CD14-positive monocyte (primary cell): ENCODE measurements around the gene ETV1. TPM values are rescaled to one million over a fixed set of nuclear protein-coding genes. Genes with fewer than 3 reads are reported as not detected.

Experiments
- DNase-seq, 3 donors: peaks; one replicate each; pipeline ENCODE4 v3.0.0-alpha.2; 2011 to 2022
- H2AFZ ChIP-seq: 2 replicates; pipeline ENCODE4 v1.6.0; 2012; ENCODE audit warnings: mild to moderate bottlenecking, low read depth, low read length, inconsistent platforms; ENCODE audit not compliant: insufficient read depth, poor library complexity, severe bottlenecking
- H3K27ac ChIP-seq, 2 donors: 1 replicate in 1 of 2; 2 replicates in 1 of 2; pipeline ENCODE4 v1.5.1; 2012 to 2013; ENCODE audit warnings: low read length in 2 of 2, control low read depth in 1 of 2, inconsistent platforms in 1 of 2, low read depth in 1 of 2, mild to moderate bottlenecking in 1 of 2
- H3K27me3 ChIP-seq, 2 donors: one replicate each; pipeline versions ENCODE4 v1.6.0 to v1.6.1; 2011 to 2013; ENCODE audit warnings: low read length in 2 of 2; ENCODE audit not compliant: control insufficient read depth in 2 of 2, insufficient read depth in 2 of 2
- H3K36me3 ChIP-seq, 2 donors: replicated peaks in 1 of 2; 1 replicate in 1 of 2; 2 replicates in 1 of 2; pipeline versions ENCODE4 v1.5.1 to v1.6.1; 2012 to 2013; ENCODE audit warnings: low read length in 2 of 2, control low read depth in 1 of 2, inconsistent platforms in 1 of 2, mild to moderate bottlenecking in 1 of 2; ENCODE audit not compliant: insufficient read depth in 2 of 2, control insufficient read depth in 1 of 2
- H3K4me1 ChIP-seq, 2 donors: 1 replicate in 1 of 2; 2 replicates in 1 of 2; pipeline versions ENCODE4 v1.5.1 to v1.6.1; 2012 to 2013; ENCODE audit warnings: low read length in 2 of 2, control low read depth in 1 of 2, inconsistent platforms in 1 of 2, mild to moderate bottlenecking in 1 of 2, moderate library complexity in 1 of 2; ENCODE audit not compliant: insufficient read depth in 2 of 2, control insufficient read depth in 1 of 2
- H3K4me2 ChIP-seq: replicated peaks from 2 replicates; pipeline ENCODE3; 2012; ENCODE audit warnings: low read length, moderate library complexity, mild to moderate bottlenecking; ENCODE audit not compliant: poor library complexity, severe bottlenecking; ENCODE audit errors: extremely low read depth
- H3K4me3 ChIP-seq, 3 experiments: fragments of 200-600 bp in 1 of 3; sonication (generic) in 1 of 3; replicated peaks in 1 of 3; 1 replicate in 2 of 3; 2 replicates in 1 of 3; pipeline ENCODE4 v1.5.1; 2011 to 2013; ENCODE audit warnings: low read length in 3 of 3, mild to moderate bottlenecking in 3 of 3, control low read depth in 2 of 3, low read depth in 2 of 3, inconsistent platforms in 1 of 3, moderate library complexity in 1 of 3
- H3K79me2 ChIP-seq: 2 replicates; pipeline ENCODE4 v1.6.0; 2012; ENCODE audit warnings: mild to moderate bottlenecking, control low read depth, inconsistent platforms, low read length, moderate library complexity; ENCODE audit not compliant: insufficient read depth
- H3K9ac ChIP-seq: 2 replicates; pipeline ENCODE4 v1.6.0; 2017; ENCODE audit warnings: low read length, mild to moderate bottlenecking; ENCODE audit not compliant: insufficient read depth, poor library complexity, severe bottlenecking
- H3K9me3 ChIP-seq, 2 donors: replicated peaks in 1 of 2; 1 replicate in 1 of 2; 2 replicates in 1 of 2; pipeline versions ENCODE4 v1.5.1 to v1.6.1; 2012 to 2013; ENCODE audit warnings: low read length in 2 of 2, control low read depth in 1 of 2; ENCODE audit not compliant: control insufficient read depth in 1 of 2, insufficient read depth in 1 of 2
- H4K20me1 ChIP-seq: 2 replicates; pipeline ENCODE4 v1.6.0; 2012; ENCODE audit warnings: mild to moderate bottlenecking, low read length, control low read depth, moderate library complexity; ENCODE audit not compliant: insufficient read depth
- H3K27ac Mint-ChIP-seq, 7 donors: one replicate each; pipeline ENCODE4 v1.8.0; 2020; ENCODE audit warnings: mild to moderate bottlenecking in 7 of 7, mixed read lengths in 7 of 7, moderate library complexity in 6 of 7, inconsistent platforms in 2 of 7
- H3K27me3 Mint-ChIP-seq, 3 donors: one replicate each; pipeline ENCODE4 v1.8.0; 2021 to 2022; ENCODE audit warnings: low read depth in 3 of 3, mild to moderate bottlenecking in 3 of 3, mixed read lengths in 3 of 3, moderate library complexity in 3 of 3, inconsistent platforms in 1 of 3
- H3K36me3 Mint-ChIP-seq, 2 donors: one replicate each; pipeline ENCODE4 v1.8.0; 2020; ENCODE audit warnings: mixed read lengths in 2 of 2, inconsistent platforms in 1 of 2, mild to moderate bottlenecking in 1 of 2
- H3K4me1 Mint-ChIP-seq: one replicate; pipeline ENCODE4 v1.8.0; 2020; ENCODE audit warnings: mild to moderate bottlenecking, mixed read lengths
- H3K4me3 Mint-ChIP-seq, 2 donors: one replicate each; pipeline ENCODE4 v1.8.0; 2020; ENCODE audit warnings: mild to moderate bottlenecking in 2 of 2, mixed read lengths in 2 of 2, moderate library complexity in 1 of 2
- H3K9me3 Mint-ChIP-seq, 7 donors: one replicate each; pipeline ENCODE4 v1.8.0; 2020 to 2022; ENCODE audit warnings: mixed read lengths in 7 of 7, mild to moderate bottlenecking in 6 of 7, moderate library complexity in 6 of 7, inconsistent platforms in 2 of 7
- CTCF ChIP-seq: fragments of 200-600 bp; IDR thresholded peaks from one replicate; pipeline ENCODE4 v1.8.0; 2022; ENCODE audit warnings: antibody characterized with exemption, mild to moderate bottlenecking
- whole genome bisulfite sequencing: methylation state at CpG from one replicate; pipeline ENCODE4 v1.1.5; 2013; ENCODE audit warnings: missing lambda C conversion rate; ENCODE audit not compliant: insufficient coverage; 5-methylcytosine and 5-hydroxymethylcytosine counted together
- intact Hi-C, 2 donors: fragments of 100-400 bp; cut with micrococcal nuclease; formaldehyde crosslinking; loops; one replicate each; pipeline versions ENCODE4 v1.15.0 to v1.15.1; 2023
- polyA plus RNA-seq, 3 donors: library from polyadenylated mRNA; depleted of rRNA in 1 of 3; unstranded in 2 of 3; stranded (reverse) in 1 of 3; fragments of 300-500 nt in 2 of 3; fragments of >200 nt in 1 of 3; fragmentation: Illumina TruSeq in 2 of 3; gene quantifications; 1 replicate in 2 of 3; 2 replicates in 1 of 3; pipeline ENCODE4 v1.2.3, GENCODE V29; 2012 to 2021

ETV1 gene
- polyA plus RNA-seq, 3 donors, result not detected

- Mint-ChIP-seq H3K4me3 (no peak overlapping the region), H3K4me1 (peaks cover 2% of the 10 kb centered on the region), H3K36me3 (no peaks in the 10 kb centered on the region), H3K27me3 (peaks cover 0 to 13% (median 3%) of the 10 kb centered on the region in 3 donors), H3K9me3 (peaks cover 0 to 5% (median 1%) of the 10 kb centered on the region in 7 donors), H3K27ac (no peak overlapping the region)
- WGBS, result 83% methylated on average over 2 of the region's 4 CpGs
- no peak overlapping the region for H3K4me3 ChIP-seq
- no peaks in the 10 kb centered on the region for H3K36me3 ChIP-seq
- H3K9ac ChIP-seq, result no peak overlapping the region
- no peak overlapping the region for H3K27ac ChIP-seq
- DNase-seq, result no peak
- H3K4me1 ChIP-seq, result no peaks in the 10 kb centered on the region
- no peaks in the 10 kb centered on the region for H3K9me3 ChIP-seq
- TF ChIP-seq CTCF, result no peak
- no peaks in the 10 kb centered on the region for H4K20me1 ChIP-seq
- intact Hi-C loops, result no loop called here
- H2AFZ ChIP-seq, result no peak overlapping the region
- no peaks in the 10 kb centered on the region for H3K79me2 ChIP-seq
- peaks cover 2 to 3% of the 10 kb centered on the region in 2 donors for H3K27me3 ChIP-seq
- no peak overlapping the region for H3K4me2 ChIP-seq
Observed at GRCh38 chr7:13976594-13976993, 12.9 kb downstream of the ETV1 start.

- H3K4me1 ChIP-seq, result no peaks in the 10 kb centered on the region
- DNase-seq, result no peak
- no peaks in the 10 kb centered on the region for H3K27me3 ChIP-seq
- no peak overlapping the region for H3K9ac ChIP-seq
- H3K4me1 Mint-ChIP-seq, result no peaks in the 10 kb centered on the region
- no peak for TF ChIP-seq CTCF
- H3K9me3 Mint-ChIP-seq, result peaks cover 0 to 3% (median 0%) of the 10 kb centered on the region in 7 donors
- no peak overlapping the region for H3K4me3 ChIP-seq
- intact Hi-C loops, result no loop called here
- no peak overlapping the region for H3K4me3 Mint-ChIP-seq
- no peak overlapping the region for H2AFZ ChIP-seq
- no peak overlapping the region for H3K4me2 ChIP-seq
- no peaks in the 10 kb centered on the region for H4K20me1 ChIP-seq
- H3K27ac ChIP-seq, result no peak overlapping the region
- H3K27ac Mint-ChIP-seq, result no peak overlapping the region
- no peaks in the 10 kb centered on the region for H3K79me2 ChIP-seq
- whole genome bisulfite sequencing, result no CpG with 5 or more reads among the region's 6 CpGs
- H3K36me3 ChIP-seq, result no peaks in the 10 kb centered on the region
- H3K27me3 Mint-ChIP-seq, result peaks cover 0 to 2% (median 0%) of the 10 kb centered on the region in 3 donors
- H3K9me3 ChIP-seq, result no peaks in the 10 kb centered on the region
- H3K36me3 Mint-ChIP-seq, result no peaks in the 10 kb centered on the region
Observed at GRCh38 chr7:13965077-13965476, 24.4 kb downstream of the ETV1 start.
